Raji (cell line): ENCODE data around the gene FAM234A.

Experiments used
- POLR2A ChIP-seq: IDR thresholded peaks from 2 replicates; pipeline ENCODE4 v1.6.1; 2011; ENCODE audit warnings: low read depth, low read length, control low read depth; ENCODE audit not compliant: insufficient read depth

Gene FAM234A

DNA sequence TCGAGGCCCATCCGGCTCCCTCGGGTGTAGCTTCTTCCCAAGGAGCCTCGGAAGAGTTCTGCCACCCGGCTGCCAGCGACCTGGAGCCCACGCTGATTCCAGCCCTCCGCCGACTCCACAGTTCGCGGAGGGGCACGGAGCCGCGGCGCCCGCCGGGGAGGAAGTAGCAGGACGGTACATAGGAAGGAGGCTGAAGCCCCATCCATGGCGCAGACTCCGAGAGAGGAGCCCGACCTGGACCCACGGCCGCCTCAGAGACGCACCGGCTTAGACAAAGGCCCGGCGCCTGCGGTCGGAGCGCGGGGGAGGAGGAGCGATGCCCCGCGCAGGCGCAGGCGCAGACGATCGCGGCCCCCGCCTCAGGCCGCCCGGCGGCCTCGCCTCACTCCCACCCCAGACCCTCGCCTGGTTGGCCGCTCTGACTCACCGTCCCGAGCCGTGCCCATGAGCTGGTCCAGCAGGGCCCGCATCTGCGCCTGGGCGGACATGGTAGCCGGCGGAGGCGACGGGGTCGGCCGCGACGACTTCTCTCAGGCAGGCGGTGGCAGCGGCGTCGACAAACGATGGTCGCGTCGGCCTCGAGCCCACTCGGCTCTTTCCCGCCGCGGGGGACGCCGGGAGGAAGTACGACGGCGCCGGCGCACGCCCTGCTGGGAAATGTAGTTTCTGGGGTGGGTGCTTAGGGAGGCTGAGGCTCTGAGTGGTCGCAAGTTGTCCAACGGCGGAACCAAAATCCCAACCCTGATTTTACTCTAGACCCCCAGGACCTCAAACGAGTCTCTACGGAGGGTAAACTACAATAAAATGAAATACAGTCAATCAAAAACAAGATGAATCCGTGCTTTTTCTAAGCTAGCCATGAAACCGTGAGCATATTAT, 5.5 kb upstream of the FAM234A start, which contains the start of gene LUC7L:
TSS of gene LUC7L (minus strand) at position 598 of the 879 bp plus-strand sequence. CDS start at position 488, 110 bp downstream.
- TF ChIP-seq POLR2A: peak; percentile 99

DNA sequence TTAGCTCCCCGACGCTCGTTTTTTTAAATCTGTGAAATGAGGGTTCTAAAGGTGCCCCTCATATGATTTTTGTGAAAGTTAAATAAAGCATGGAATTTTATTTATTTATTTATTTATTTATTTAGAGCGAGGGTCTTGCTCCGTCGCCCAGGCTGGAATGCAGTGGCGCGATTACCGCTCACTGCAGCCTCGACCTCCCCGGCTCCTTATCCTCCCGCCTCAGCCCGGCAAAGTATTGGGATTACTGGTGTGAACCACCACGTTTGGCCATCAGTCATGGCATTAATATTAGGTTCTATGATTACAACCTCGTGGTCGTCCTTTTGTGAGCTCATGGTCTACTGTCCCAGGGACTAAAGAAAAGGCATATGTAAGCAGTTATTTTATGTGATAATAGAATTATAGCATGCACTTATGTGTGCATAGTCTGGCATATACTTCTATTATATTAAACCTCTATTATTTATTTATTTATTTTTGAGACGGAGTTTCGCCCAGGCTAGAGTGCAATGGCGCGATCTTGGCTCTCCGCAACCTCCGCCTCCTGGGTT, 4.8 kb upstream of the FAM234A start:
- no peak for TF ChIP-seq POLR2A

DNA sequence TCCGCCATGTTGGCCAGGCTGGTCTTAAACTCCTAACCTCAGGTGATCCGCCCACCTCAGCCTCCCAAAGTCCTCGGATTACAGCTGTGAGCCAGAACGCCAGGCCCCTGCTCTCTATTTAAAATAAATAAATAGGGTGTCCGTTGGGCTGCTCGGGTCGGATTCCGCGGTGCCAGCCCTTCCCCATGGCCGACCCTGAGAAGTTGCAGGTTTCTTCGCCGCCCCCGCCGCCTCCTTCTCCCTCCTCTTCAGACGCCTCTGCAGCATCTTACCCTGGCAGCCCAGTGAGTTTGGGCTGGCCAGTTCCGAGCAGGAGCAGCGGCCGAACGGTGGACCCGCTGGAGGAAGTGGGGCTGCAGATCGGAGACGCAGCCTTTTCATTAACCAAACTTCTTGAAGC, 3.7 kb upstream of the FAM234A start:
- no peak for TF ChIP-seq POLR2A

DNA sequence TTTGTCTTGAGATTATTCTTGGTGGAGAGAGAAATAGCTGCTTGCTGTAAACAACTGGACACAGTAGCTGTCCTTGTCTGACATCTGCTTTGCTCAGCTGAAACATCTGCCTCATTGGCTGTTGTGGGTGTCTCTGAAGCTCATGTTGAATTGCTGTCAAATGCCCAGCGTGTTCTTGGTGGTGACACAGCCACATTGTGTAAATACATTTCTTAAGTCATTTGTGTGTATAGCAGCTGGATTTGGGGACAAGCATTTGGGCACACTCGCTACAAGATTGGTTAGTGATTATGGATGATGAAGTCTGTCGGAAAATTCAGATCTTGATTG, 5.3 kb downstream of the FAM234A start:
- no peak for TF ChIP-seq POLR2A

DNA sequence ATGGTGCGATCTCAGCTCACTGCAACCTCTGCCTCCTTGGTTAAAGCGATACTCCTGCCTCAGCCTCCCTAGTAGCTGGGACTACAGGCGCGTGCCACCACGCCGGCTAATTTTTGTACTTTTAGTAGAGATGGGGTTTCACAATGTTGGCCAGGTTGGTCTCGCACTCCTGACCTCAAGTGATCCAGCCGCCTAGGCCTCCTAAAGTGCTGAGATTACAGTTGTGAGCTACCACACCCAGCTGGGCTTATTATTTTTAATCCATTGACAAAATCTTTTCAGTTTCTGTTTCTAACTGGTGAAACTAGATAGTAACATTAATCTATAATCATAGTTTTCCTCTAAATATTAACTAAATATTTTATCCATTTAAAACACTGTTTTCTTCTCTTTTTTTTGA, 5.9 kb downstream of the FAM234A start:
- no peak for TF ChIP-seq POLR2A

DNA sequence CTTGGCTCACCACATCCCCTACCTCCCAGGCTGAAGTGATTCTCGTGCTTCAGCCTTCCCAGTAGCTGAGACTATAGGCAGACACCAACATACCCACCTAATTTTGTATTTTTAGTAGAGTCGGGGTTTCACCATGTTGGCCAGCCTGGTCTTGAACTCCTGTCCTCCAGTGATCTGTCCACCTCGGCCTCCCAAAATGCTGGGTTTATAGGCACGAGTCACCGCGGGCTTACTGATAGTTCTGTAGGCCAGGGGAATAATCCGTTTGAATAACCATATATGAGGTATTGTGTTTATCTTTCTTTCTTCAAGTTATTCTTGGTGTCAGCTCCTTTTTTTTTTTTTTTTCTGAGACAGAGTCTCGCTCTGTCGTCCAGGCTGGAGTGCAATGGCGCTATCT, 7.7 kb downstream of the FAM234A start:
- TF ChIP-seq POLR2A: no peak

DNA sequence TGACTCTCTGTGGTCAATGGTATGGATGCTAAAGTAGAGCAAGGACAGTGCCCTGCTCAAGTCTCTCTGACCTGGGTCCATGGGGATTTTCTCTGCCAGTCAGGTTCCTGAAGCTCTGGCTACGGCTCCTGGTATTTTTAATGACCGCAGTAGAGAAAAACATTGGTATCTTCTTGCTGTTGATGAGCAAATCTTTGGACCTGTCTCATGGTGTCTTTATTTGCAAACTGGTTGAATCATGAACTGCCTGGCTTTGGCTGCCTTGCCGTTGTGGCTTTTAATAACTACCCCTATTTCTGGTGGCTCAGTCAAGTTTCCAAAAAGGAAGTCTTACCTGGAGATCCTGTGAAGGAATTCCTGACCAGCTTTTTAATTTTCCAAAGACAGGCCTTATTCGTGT, 8.7 kb downstream of the FAM234A start:
- no peak for TF ChIP-seq POLR2A

DNA sequence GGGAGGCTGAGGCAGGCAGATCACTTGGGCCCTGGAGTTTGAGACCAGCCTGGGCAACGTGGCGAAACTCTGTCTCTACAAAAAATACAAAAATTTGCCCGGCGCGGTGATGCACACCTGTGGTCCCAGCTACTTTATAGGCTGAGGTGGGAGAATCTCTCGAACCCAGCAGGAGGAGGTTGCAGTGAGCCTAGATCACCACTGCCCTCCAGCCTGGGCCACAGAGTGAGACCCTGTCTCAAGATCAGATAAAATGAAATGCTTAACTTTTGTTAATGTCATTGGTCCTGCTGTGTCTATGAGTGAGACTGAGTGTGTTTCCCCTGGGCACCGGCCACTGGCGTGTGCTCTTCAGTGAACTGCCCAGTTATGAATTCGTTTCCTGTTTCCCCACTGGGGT, 10.5 kb downstream of the FAM234A start:
- TF ChIP-seq POLR2A: no peak

DNA sequence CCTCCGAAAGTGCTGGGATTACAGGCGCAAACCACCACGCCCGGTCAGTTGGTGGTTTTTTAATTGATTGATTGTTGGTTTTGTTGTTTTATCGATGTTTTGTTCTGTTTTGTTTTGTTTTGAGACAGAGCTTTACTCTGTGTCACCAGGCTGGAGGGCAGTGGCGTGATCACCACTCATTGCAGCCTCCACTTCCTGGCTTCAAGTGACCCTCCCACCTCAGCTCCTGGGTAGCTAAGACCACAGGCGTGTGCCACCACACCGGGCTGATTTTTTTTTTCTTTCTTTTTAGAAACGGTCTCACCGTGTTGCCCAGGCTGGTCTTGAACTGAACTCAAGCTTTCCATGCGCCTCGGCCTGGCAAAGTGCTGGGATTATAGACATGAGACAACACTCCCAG, 12.4 kb downstream of the FAM234A start:
- no peak for TF ChIP-seq POLR2A

DNA sequence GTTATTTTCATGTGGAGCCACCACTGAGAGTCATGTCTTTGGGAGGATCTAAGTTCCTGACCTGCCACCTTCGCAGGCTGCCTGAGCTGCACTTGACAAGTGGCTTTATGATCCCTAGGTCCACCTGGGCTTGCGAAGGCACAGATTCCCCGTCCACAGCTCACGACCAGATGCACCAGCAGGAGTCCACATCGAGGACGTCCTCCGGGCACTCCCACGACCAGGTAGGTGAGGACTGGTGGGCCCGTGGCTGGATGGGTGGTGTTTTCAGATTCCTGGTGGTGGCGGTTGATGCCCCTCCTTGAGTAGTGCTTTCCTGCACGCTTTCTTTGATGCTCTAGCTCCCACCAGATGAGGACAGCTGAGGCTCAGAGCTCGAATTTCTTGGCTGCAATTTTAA, 14.8 kb downstream of the FAM234A start:
- no peak for TF ChIP-seq POLR2A

DNA sequence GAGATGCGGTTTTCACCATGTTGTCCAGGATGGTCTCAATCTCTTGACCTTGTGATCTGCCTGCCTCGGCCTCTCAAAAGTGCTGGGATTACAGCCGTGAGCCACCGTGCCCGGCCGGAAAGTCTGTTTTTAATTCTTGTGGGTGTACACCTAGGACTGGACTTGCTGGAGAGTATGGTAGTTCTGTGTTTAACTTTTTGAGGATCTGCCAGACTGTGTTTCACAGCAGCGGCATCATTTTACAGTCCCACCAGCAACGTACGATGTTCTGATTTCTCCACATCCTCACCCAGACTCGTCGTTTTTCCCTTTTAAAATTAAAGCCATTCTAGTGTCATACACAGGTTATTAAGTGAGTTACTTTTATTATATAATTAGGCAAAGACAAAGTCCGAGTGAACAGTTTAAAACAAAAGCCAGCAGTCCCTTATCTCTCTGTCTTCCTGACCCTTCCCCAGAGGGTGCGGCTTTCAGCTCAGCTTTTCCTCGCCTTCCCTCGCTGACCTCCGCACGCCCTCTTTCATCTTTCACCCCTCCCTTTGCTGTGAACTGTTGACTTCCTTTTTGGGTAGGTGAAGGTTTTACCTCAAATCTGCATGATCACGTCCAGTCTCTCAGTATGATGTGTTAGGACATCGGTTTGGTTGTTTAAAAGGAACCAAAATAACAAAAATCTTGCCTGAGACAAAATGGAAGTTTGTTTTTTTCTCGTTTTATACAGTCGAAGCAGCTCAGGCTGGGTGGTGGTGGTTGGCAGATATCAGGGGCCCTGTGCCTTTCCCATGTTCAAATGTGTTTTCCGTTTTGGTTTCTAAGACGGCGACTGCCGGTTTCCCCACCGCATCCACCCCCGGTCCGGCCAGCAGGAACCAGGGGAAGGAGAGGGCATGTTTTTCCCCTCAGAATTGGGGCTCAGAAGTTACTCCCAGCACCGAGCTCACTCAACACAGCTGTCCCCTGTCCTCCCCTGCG, 18.0 kb downstream of the FAM234A start:
- TF ChIP-seq POLR2A: no peak

DNA sequence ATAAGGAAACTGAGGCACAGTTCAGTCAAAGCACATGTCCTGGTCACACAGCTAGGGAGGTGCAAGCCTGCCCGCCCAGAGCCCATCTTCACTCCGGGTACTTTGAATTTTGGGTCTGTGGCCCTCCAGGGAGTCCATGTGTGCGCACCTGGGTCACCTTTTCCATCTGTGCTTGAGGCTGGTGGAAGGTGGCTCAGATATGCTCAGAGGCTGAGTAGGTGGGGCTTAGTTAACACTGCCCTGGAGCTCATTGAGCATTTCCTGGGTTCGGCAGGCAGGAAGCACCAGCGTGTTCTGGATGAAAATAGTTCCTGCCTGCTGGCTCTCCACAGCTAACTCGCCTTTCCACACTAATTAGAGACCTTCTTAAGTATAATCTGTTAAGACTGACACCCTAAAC, 19.2 kb downstream of the FAM234A start:
- no peak for TF ChIP-seq POLR2A

DNA sequence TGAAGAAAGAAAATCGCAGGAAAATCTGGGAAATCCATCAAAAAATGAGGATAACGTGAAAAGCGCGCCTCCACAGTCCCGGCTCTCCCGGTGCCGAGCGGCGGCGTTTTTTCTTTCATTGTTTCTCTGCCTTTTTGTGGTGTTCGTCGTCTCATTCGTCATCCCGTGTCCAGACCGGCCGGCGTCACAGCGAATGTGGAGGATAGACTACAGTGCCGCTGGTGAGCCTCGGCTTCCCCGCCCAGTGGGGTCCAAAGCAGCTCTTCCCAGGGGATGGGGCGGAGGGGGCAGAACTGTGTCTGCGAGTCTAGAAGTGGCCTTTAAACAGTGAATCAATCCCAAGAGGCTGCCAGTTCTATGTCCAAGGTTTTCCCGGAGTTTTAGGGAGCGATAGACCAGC, 19.8 kb downstream of the FAM234A start:
- TF ChIP-seq POLR2A: no peak

DNA sequence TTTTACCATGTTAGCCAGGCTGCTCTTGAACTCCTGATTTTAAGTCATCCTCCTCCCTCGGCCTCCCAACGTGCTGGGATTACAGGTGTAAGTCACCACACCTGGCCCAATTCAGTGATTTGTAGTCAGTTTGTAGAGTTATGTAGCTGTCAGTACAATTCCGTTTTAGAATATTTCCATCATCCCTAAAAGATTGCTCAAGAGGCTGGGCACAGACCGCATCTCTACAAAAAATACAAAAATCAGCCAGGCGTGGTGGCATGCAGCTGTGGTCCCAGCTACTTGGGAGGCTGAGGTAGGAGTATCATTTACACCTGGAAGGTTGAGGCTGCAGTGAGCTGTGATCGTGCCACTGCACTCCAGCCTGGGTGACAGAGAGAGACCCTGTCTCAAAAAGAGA, 20.6 kb downstream of the FAM234A start:
- no peak for TF ChIP-seq POLR2A

DNA sequence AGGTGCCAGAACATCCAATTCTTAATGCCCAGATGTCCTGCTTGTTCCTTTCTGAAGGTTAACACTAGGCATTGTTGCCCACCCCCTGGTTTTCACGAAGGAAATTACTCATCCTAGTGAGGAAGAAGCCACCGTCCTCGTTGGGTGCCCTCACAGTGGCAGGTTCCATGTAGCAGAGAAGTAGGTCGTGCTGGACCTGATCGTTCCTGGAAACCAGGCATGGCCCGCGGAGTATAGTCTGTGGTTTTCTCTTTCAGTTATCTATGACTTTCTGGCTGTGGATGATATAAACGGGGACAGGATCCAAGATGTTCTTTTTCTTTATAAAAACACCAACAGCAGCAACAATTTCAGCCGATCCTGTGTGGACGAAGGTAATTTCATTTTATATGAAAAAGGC, 24.6 kb downstream of the FAM234A start:
- TF ChIP-seq POLR2A: no peak

DNA sequence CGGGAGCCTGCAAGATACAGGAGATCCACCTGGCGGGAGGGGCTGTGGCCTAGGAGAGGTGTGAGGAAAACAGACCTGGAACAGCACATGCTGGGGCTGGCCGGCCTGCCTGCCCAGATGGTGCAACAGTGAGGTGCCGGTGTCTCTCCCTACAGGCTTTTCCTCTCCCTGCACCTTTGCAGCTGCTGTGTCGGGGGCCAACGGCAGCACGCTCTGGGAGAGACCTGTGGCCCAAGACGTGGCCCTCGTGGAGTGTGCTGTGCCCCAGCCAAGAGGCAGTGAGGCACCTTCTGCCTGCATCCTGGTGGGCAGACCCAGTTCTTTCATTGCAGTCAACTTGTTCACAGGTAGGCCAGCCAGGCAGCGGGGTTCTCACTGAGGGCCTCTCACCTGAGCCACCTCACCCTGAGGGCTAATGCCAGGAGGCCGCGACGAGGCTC, 25.2 kb downstream of the FAM234A start:
- TF ChIP-seq POLR2A: no peak

DNA sequence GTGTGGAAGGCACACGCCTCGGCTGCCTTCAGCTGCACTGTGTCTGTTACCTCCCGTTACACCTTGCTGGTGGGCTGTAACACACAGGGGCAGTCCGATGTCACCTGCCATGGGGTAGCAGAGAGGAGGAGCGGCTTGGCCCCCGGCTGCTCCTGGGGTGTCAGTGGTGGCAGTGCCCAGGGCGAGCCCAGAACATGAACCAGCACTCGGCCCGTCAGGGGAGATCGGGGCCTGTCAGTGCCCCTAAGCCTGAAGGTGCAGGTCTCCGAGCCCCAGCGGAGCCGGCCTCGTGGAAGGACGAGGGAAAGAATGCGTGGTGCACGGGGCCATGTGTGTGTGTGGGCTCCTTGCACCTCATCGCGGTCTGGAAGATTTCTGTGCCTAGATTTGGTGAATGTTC, 25.7 kb downstream of the FAM234A start:
- no peak for TF ChIP-seq POLR2A
